ENCODE data around the gene KIAA1958.

KIAA1958 gene

DNA sequence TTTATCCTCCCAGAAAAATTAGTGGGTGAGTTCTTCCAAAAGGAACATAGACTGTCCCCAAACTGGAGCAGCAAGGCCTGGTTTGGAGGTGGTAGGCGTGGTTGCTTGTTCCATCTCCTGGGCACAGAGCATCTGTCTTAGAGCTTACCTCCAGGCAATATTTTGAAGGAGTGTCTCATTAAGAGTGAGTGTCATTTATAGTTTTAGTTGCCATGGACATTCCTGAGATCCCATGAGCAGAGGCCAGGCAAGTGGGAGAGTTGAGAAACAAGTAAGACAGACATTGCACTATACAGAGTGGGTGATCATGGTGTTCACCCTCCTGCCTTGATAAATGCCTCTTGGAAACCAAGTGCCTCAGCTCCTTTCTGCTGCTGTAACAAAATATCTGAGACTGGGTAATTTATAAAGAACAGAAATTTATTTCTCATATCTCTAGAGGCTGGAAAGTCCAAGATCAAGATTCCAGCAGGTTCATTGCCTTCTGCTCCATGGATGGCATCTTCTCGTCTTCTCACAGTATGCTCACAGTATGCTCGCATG lies 68.5 kb downstream of the KIAA1958 start:
- Histone ChIP-seq H3K27ac (ENCODE audit: low read length, poor library complexity, severe bottlenecking) (no peak overlapping the region), H3K9ac (ENCODE audit: low read length) (no peak overlapping the region), H3K79me1 (replicated peaks; ENCODE audit: low read length, poor library complexity, severe bottlenecking) (peaks cover 32% of the 10 kb centered on the region), H2AFZ (ENCODE audit: low read depth, low read length) (no peak overlapping the region), H2BK5ac (ENCODE audit: low read depth, low read length, poor library complexity, severe bottlenecking) (no peak overlapping the region), H2BK12ac (ENCODE audit: low read length in 2 of 2) (no peak overlapping the region), H3K4me3 (ENCODE audit: insufficient read depth in 1 of 2, low read depth in 1 of 2, low read length in 2 of 2) (no peak overlapping the region), H3K9me3 (ENCODE audit: control insufficient read depth, low read length) (no peaks in the 10 kb centered on the region), H2AK5ac (ENCODE audit: low read length, severe bottlenecking) (no peak overlapping the region), H3K27me3 (ENCODE audit: control insufficient read depth in 1 of 2, insufficient read depth in 1 of 2, low read length in 2 of 2) (no peaks in the 10 kb centered on the region), H3K4me1 (ENCODE audit: control insufficient read depth, insufficient read depth, low read depth, low read length) (peaks cover 5% of the 10 kb centered on the region), H4K91ac (ENCODE audit: low read length) (no peak overlapping the region), H2BK120ac (ENCODE audit: low read depth, low read length) (no peak overlapping the region), H3K14ac (ENCODE audit: low read length in 2 of 2) (no peak overlapping the region), H3K36me3 (ENCODE audit: control insufficient read depth in 1 of 2, insufficient read depth in 2 of 2, low read depth in 1 of 2, low read length in 2 of 2) (no peaks in the 10 kb centered on the region), H3K4ac (ENCODE audit: low read depth in 1 of 2, low read length in 2 of 2) (no peak overlapping the region), H3K23ac (ENCODE audit: low read length in 2 of 2) (no peak overlapping the region), H4K8ac (ENCODE audit: low read length) (no peak overlapping the region), H3K18ac (ENCODE audit: low read depth in 1 of 2, low read length in 2 of 2) (no peak overlapping the region), H2BK15ac (ENCODE audit: low read depth, poor library complexity, severe bottlenecking) (no peak overlapping the region), H3K4me2 (ENCODE audit: low read length, poor library complexity, severe bottlenecking) (no peak overlapping the region)
- DNase-seq, result no peak
- WGBS, result 97% methylated on average over 3 of the region's 3 CpGs

DNA sequence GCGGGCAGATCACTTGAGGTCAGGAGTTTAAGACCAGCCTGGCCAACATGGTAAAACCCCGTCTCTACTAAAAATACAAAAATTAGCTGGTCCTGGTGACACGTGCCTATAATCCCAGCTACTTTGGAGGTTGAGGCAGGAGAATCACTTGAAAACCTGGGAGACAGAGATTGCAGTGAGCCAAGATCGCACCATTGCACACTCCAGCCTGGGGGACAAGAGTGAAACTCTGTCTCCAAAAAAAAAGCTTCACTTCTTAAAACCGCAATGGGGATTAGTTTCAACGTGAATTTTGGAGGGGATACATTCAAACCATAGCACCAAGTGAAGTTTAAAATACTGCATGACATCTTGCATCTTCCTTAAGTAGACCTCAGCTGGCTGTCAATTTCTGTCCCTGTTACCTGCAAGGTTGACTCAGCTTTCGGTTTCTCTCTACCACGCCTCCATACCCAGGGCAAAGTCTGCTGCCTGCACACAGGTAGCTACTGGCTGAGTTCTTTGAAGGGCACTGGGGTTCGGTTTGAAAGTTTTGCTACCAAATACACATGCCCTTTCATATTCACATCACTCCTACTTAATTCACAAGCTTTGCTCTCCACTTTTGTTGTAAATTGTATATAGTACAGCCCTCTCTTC lies 69.3 kb downstream of the KIAA1958 start:
- H3K27ac ChIP-seq (ENCODE audit: low read length, poor library complexity, severe bottlenecking), result no peak overlapping the region
- H3K4ac ChIP-seq (ENCODE audit: low read depth in 1 of 2, low read length in 2 of 2), result no peak overlapping the region
- H2AFZ ChIP-seq (ENCODE audit: low read depth, low read length), result no peak overlapping the region
- H4K91ac ChIP-seq (ENCODE audit: low read length), result peak overlapping the region; percentile 29
- no peak overlapping the region for H2BK5ac ChIP-seq (ENCODE audit: low read depth, low read length, poor library complexity, severe bottlenecking)
- H3K4me1 ChIP-seq (ENCODE audit: control insufficient read depth, insufficient read depth, low read depth, low read length), result peaks cover 5% of the 10 kb centered on the region
- no peak overlapping the region for H3K4me3 ChIP-seq (ENCODE audit: insufficient read depth in 1 of 2, low read depth in 1 of 2, low read length in 2 of 2)
- no peak overlapping the region for H4K8ac ChIP-seq (ENCODE audit: low read length)
- no peak overlapping the region for H3K23ac ChIP-seq (ENCODE audit: low read length in 2 of 2)
- 92% methylated on average over 8 of the region's 9 CpGs for WGBS
- peak overlapping the region; percentile 58 for H2AK5ac ChIP-seq (ENCODE audit: low read length, severe bottlenecking)
- H3K9me3 ChIP-seq (ENCODE audit: control insufficient read depth, low read length), result no peaks in the 10 kb centered on the region
- H3K9ac ChIP-seq (ENCODE audit: low read length), result no peak overlapping the region
- H2BK15ac ChIP-seq (ENCODE audit: low read depth, poor library complexity, severe bottlenecking), result no peak overlapping the region
- H3K18ac ChIP-seq (ENCODE audit: low read depth in 1 of 2, low read length in 2 of 2), result peak overlapping the region in 1 of 2 experiments; percentile 48
- H2BK120ac ChIP-seq (ENCODE audit: low read depth, low read length), result no peak overlapping the region
- no peak for DNase-seq
- H3K36me3 ChIP-seq (ENCODE audit: control insufficient read depth in 1 of 2, insufficient read depth in 2 of 2, low read depth in 1 of 2, low read length in 2 of 2), result no peaks in the 10 kb centered on the region
- no peaks in the 10 kb centered on the region for H3K27me3 ChIP-seq (ENCODE audit: control insufficient read depth in 1 of 2, insufficient read depth in 1 of 2, low read length in 2 of 2)
- no peak overlapping the region for H3K4me2 ChIP-seq (ENCODE audit: low read length, poor library complexity, severe bottlenecking)
- H2BK12ac ChIP-seq (ENCODE audit: low read length in 2 of 2), result no peak overlapping the region
- peaks cover 26% of the 10 kb centered on the region for H3K79me1 ChIP-seq (replicated peaks; ENCODE audit: low read length, poor library complexity, severe bottlenecking)
- H3K14ac ChIP-seq (ENCODE audit: low read length in 2 of 2), result no peak overlapping the region

DNA sequence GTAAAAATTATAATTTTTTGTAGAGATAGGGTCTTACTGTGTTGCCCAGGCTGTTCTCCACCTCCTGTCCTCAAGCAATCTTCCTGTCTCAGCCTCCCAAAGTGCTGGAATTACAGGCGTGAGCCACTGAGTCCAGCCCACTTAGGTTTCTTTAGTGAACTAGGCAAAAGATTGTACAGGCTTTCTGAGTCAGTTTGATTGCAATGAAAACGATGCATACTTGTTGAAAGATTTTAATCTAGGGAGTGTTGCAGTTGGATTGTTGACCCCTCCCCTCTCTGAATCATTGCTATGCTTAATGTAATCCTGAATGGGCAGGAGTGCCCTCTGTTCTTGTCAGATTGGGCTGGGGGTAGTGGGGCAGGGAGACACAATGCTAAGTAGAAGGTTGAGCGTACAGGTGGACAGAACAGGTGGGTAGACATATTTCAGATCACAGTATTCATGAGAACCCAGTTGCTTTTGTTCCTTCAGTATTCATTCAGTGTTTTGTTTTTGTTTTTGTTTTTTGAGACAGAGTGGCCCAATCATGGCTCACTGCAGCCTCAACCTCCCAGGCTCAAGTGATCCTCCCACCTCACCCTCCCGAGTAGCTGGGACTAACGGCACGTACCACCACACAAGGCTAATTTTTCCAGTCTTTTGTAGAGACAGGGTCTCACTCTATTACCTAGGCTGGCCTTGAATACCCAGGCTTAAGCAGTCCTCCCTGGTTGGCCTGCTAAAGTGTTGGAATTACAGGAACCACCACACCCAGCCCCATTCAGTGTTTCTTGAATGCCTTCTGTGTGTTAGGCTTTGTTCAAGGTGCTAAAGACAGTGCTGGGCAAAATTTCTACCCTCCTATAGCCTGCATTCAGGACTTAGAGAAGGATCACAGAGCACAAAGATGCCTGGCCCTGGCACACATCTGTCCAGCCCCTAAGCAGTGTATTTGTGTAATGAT lies 70.1 kb downstream of the KIAA1958 start:
- no peak overlapping the region for H3K4me3 ChIP-seq (ENCODE audit: insufficient read depth in 1 of 2, low read depth in 1 of 2, low read length in 2 of 2)
- H2AFZ ChIP-seq (ENCODE audit: low read depth, low read length), result no peak overlapping the region
- WGBS, result 81% methylated on average over 6 of the region's 6 CpGs
- no peak overlapping the region for H4K91ac ChIP-seq (ENCODE audit: low read length)
- H3K4ac ChIP-seq (ENCODE audit: low read depth in 1 of 2, low read length in 2 of 2), result no peak overlapping the region
- no peak overlapping the region for H3K4me2 ChIP-seq (ENCODE audit: low read length, poor library complexity, severe bottlenecking)
- H3K36me3 ChIP-seq (ENCODE audit: control insufficient read depth in 1 of 2, insufficient read depth in 2 of 2, low read depth in 1 of 2, low read length in 2 of 2), result no peaks in the 10 kb centered on the region
- H3K9me3 ChIP-seq (ENCODE audit: control insufficient read depth, low read length), result no peaks in the 10 kb centered on the region
- H2BK12ac ChIP-seq (ENCODE audit: low read length in 2 of 2), result no peak overlapping the region
- no peak overlapping the region for H3K14ac ChIP-seq (ENCODE audit: low read length in 2 of 2)
- H2AK5ac ChIP-seq (ENCODE audit: low read length, severe bottlenecking), result no peak overlapping the region
- no peak overlapping the region for H4K8ac ChIP-seq (ENCODE audit: low read length)
- H2BK5ac ChIP-seq (ENCODE audit: low read depth, low read length, poor library complexity, severe bottlenecking), result no peak overlapping the region
- DNase-seq, result peak; percentile 59
- no peak overlapping the region for H2BK120ac ChIP-seq (ENCODE audit: low read depth, low read length)
- H3K9ac ChIP-seq (ENCODE audit: low read length), result no peak overlapping the region
- no peak overlapping the region for H3K18ac ChIP-seq (ENCODE audit: low read depth in 1 of 2, low read length in 2 of 2)
- H3K23ac ChIP-seq (ENCODE audit: low read length in 2 of 2), result no peak overlapping the region
- no peak overlapping the region for H2BK15ac ChIP-seq (ENCODE audit: low read depth, poor library complexity, severe bottlenecking)
- peaks cover 5% of the 10 kb centered on the region for H3K4me1 ChIP-seq (ENCODE audit: control insufficient read depth, insufficient read depth, low read depth, low read length)
- H3K27ac ChIP-seq (ENCODE audit: low read length, poor library complexity, severe bottlenecking), result no peak overlapping the region
- peaks cover 30% of the 10 kb centered on the region for H3K79me1 ChIP-seq (replicated peaks; ENCODE audit: low read length, poor library complexity, severe bottlenecking)
- H3K27me3 ChIP-seq (ENCODE audit: control insufficient read depth in 1 of 2, insufficient read depth in 1 of 2, low read length in 2 of 2), result no peaks in the 10 kb centered on the region

DNA sequence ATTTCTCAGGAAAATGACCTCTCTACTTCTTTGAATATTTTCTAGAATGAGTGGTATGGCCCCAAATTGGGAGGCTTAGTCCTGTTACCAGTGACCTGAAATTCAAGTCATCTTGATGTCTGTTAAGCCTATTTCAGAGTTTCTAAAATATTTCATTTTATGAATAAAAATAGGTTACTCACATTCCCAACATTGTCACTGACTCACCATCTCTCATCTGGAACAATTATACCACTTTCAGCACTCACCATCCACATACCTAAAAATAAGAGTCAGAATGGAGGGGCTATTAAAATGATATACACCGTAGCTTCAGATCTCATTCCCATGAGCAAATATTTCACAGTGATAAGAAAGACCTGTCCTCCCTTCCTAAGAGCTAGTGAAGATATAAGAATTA lies 71.8 kb downstream of the KIAA1958 start:
- H3K4me2 ChIP-seq (ENCODE audit: low read length, poor library complexity, severe bottlenecking), result no peak overlapping the region
- H2AFZ ChIP-seq (ENCODE audit: low read depth, low read length), result no peak overlapping the region
- no peak overlapping the region for H4K91ac ChIP-seq (ENCODE audit: low read length)
- no peaks in the 10 kb centered on the region for H3K36me3 ChIP-seq (ENCODE audit: control insufficient read depth in 1 of 2, insufficient read depth in 2 of 2, low read depth in 1 of 2, low read length in 2 of 2)
- no peak overlapping the region for H3K4me3 ChIP-seq (ENCODE audit: insufficient read depth in 1 of 2, low read depth in 1 of 2, low read length in 2 of 2)
- no peaks in the 10 kb centered on the region for H3K27me3 ChIP-seq (ENCODE audit: control insufficient read depth in 1 of 2, insufficient read depth in 1 of 2, low read length in 2 of 2)
- DNase-seq, result no peak
- WGBS, result no CpG with 5 or more reads among the region's 1 CpG
- H3K9me3 ChIP-seq (ENCODE audit: control insufficient read depth, low read length), result no peaks in the 10 kb centered on the region
- H3K27ac ChIP-seq (ENCODE audit: low read length, poor library complexity, severe bottlenecking), result no peak overlapping the region
- H2BK120ac ChIP-seq (ENCODE audit: low read depth, low read length), result no peak overlapping the region
- H2AK5ac ChIP-seq (ENCODE audit: low read length, severe bottlenecking), result no peak overlapping the region
- no peak overlapping the region for H3K9ac ChIP-seq (ENCODE audit: low read length)
- no peak overlapping the region for H2BK12ac ChIP-seq (ENCODE audit: low read length in 2 of 2)
- H4K8ac ChIP-seq (ENCODE audit: low read length), result no peak overlapping the region
- H3K14ac ChIP-seq (ENCODE audit: low read length in 2 of 2), result no peak overlapping the region
- no peak overlapping the region for H2BK15ac ChIP-seq (ENCODE audit: low read depth, poor library complexity, severe bottlenecking)
- H3K23ac ChIP-seq (ENCODE audit: low read length in 2 of 2), result no peak overlapping the region
- peaks cover 30% of the 10 kb centered on the region for H3K79me1 ChIP-seq (replicated peaks; ENCODE audit: low read length, poor library complexity, severe bottlenecking)
- H3K4me1 ChIP-seq (ENCODE audit: control insufficient read depth, insufficient read depth, low read depth, low read length), result peaks cover 3% of the 10 kb centered on the region
- no peak overlapping the region for H3K18ac ChIP-seq (ENCODE audit: low read depth in 1 of 2, low read length in 2 of 2)
- H3K4ac ChIP-seq (ENCODE audit: low read depth in 1 of 2, low read length in 2 of 2), result no peak overlapping the region
- no peak overlapping the region for H2BK5ac ChIP-seq (ENCODE audit: low read depth, low read length, poor library complexity, severe bottlenecking)

Data from mesenchymal stem cell (in vitro differentiated cells and primary cell).